GM21723 (cell line): ENCODE results near the gene IGFBP7.
A peak's percentile ranks its signal among the peaks of the same experiment; 100 is the strongest.

Source experiments
- ATAC-seq: cut with Tn5 transposase; IDR thresholded peaks from one replicate; pipeline ENCODE4 v1.9.1; 2021; ENCODE audit warnings: mild to moderate bottlenecking, moderate library complexity; ENCODE audit not compliant: unreplicated experiment

IGFBP7 gene

DNA sequence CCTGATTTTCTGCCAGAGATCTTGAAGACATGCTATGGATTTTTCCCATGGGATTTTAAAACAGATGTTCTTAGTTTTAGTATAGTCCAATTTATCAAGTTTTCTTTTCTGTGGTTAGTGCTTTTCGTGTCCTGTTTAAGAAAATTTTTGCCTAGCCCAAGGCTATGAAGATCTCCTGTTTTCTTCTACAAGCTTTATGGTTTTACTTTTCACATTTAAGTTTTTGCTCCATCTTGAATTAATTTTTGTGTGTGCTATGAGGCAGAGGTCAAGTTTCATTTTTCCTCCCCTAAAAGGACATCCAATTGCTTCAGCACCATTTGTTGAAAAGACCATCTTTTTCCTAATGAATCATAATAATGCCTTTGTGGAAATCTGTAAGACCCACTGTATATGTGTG lies 65.9 kb downstream of the IGFBP7 start:
- ATAC-seq, result no peak

DNA sequence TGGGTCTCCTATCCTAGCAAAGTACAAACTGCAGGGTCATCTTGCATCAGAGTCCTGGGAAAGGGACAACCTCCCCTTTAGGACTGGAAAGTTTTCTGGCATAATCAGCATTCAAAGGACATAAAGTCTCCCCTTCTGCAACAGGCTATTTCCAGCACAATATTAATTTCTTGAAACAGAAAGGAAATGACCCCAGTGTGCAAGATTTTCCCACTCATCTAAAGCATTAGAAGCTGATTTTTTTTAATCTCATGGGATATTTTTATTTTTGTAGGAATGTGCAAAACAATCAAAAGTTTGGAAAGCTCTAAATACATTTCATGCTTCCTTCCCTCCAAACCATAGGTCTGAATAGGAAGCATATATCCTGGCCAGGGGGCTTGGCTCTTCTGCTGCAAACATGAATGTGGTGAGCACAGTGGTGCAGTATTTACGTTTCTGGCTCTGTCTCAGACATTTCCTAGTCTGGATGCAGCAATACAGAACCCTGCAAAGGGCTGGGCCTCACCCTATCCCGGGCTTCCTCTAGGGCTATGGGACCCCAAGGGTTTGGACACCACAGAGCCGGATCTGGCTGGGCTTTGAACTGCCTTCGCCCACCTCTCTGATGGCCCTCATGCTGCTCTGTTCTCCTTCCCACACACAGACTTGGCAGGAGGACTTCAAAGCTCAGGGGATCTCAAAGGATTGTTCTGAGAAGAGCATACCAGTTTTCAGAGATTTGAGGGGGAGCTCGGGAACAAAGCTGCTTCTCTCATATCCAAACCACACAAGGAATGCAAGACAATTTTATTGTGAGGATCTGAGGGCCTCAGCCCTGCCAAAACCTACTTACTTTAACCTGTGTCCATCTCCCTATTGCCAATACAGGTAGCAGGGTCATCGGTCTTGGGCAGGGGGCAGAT lies 66.6 kb downstream of the IGFBP7 start:
- no peak for ATAC-seq

DNA sequence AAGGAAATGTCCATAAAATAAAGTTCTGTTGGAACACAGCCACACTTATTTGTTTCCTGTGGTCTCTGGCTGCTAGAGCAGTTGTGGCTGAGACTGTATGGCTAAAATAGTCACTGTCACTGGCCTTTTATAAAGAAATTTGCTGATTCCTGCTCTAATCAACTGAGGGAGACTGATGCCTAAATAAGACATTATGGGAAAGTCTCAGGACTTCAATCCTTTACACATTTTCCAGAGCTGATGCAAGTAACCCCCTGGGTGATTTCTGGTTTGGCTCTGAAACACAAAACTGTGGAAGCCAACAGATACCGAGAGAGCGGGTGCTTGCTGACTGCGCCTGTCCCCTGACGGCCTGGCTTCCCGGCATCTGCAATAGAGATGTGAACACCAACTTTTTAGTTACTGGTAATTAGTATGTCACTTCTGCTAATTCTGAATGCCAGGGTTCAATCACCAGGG lies 67.4 kb downstream of the IGFBP7 start:
- no peak for ATAC-seq

DNA sequence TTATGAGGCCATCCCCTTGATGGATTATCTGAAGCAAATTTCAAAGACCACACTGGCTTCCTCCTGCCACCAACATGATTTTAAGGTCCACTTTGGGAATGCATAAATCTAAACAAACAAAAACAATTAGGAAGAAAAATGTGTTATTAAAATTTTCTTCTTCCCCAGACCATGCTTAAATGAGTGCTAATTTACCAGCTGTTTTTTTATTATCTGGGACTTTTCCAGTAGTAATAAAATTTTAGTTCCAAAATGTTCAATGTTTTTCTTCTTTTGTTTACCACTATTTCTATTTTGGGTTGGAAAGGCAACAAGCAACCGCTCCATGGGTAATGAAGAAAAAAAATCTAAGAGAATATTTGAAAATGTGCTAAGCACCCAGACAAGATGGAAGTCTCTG lies 69.2 kb downstream of the IGFBP7 start:
- no peak for ATAC-seq

DNA sequence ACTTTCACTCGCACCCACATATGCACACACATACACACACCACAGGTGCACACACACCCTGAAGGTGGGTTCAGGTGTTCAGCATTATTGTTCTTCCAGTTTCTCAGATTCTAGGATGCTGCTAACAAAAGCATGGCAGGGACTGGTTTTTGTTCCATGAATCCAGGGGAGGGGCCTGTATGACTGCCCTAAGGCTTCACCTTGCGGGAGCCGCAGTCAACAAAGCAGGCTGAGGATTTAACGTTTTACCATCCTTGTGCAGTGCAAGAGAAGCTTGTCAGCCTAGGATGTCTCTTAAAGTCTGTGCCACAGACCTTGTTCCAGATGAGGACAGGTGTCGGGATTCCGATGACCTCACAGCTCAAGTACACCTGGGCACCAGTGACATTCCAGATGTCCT lies 69.7 kb downstream of the IGFBP7 start:
- no peak for ATAC-seq

DNA sequence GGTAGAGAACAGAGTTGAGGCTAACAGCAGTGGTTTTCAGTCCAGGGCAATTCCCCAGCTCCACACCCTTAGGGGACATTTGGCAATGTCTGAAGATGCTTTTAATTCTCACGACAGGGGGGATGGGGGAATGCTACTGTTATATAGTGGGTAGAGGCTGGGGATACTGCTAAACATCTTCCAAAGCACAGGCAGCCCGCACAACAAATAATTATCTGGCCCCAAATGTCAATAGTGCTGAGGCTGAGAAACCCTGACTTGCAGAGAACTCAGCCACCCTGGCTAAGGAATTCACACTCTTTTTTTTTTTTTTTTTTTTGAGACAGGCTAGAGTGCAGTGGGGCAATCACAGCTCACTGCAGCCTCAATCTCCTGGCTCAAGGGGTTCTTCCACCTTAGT lies 70.8 kb downstream of the IGFBP7 start:
- ATAC-seq, result no peak

DNA sequence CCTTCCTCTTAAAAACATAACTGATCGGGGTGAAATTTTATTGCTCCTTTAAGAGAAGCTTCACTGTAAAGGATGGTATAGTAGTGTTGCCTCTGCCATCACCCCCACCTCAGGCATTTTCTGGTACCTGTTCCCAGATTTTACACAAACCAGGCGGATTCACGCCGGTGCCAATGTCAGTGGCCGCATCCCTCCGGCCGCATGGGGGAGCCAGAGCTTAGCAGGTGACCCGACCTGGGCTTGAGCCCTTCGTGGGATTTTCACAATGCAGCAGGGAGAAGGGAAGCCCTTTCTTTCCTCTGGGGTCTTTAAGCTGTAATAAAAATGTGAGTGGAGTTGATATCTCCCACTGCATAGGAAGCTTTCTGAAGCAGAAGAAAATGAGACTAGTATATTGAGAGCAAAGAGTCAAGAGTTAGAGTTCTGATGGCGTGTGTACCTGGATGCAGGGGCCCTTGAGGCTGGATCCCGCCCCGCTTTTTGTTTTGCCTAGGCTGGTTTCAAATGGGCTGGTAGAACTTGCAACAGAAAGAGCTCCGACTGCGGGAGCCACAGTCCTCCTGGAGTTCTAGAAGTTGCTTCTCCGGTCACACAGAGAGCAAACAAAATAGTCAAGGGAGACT lies 72.1 kb downstream of the IGFBP7 start:
- peak; percentile 48 for ATAC-seq

DNA sequence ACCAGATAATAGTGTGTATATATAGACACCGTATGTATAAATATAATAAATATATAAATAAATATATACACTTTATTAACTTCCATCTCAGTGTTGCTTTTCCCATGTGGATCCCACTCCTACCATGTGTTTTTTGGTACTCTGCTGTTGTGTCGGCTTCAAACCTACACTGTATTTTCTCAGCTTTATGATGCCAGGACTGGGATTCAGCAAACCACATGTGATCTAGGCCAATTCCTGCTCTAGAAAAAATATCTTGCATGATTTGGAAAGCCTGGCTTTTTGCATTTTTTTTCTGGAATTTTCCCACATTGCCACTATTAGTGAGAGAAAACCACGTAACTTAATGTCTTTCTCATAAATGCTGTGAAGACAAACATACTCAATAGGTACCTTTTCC lies 75.7 kb downstream of the IGFBP7 start:
- no peak for ATAC-seq

DNA sequence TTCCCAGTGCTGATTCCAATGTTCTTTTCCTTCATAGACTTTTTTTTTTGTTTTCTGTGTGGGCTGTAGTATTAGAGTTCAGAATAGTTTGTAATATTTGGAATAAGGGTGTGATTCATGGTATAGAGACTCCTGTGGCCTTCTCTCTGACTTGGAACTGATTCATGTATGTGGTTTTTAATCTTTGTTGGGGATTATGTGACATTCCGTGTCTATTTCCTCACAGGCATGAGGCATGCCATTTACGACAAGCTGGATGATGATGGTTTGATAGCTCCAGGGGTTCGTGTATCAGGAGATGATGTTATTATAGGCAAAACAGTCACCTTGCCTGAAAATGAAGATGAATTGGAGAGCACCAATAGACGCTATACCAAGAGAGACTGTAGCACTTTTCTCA lies 87.1 kb downstream of the IGFBP7 start:
- no peak for ATAC-seq

DNA sequence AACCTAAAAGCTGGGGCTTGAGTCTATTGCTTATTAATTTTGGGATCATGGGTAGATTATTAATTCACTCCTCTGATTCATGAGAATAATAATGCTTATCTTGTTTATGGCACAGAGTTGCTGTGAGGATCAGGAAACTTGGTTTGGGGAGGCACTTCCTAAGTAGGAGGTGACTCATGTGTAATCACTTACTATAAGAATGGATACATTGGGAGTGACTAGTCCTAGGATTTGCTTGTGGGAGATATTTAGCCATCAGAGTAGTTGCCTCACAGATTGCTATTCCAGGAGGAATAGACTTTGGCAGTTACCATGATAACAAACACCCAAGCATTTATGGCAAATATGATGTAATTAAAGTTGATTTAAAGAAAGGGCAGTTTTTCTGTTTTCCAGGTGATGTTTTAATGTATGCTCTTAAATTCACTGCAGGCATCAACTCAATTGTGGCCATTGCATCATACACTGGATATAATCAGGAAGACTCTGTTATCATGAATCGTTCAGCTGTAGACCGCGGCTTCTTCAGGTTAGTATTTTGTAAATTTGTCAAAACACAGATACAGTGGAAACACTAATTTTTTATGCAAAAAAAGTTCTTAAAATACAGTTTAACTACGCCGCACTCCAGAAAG lies 89.6 kb downstream of the IGFBP7 start:
- no peak for ATAC-seq

DNA sequence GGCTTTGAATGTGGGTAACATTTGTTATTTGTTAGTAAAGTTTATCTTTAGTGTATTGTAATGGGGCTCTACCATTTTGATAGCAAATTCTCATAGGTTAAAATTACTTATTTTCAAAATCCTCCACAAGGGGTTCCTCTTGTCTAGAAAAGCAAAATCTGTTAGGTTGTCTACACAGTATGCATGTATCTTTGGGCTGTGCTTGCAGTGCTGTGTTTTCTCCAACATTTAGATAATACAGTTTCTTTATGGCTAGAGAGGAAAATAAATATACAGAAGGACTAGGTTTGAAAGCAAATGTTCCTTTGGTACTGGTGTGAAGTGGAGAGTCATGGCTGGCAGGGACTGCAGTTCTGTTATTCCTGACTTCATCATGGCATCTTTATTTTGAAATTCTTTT lies 91.2 kb downstream of the IGFBP7 start:
- ATAC-seq, result no peak

DNA sequence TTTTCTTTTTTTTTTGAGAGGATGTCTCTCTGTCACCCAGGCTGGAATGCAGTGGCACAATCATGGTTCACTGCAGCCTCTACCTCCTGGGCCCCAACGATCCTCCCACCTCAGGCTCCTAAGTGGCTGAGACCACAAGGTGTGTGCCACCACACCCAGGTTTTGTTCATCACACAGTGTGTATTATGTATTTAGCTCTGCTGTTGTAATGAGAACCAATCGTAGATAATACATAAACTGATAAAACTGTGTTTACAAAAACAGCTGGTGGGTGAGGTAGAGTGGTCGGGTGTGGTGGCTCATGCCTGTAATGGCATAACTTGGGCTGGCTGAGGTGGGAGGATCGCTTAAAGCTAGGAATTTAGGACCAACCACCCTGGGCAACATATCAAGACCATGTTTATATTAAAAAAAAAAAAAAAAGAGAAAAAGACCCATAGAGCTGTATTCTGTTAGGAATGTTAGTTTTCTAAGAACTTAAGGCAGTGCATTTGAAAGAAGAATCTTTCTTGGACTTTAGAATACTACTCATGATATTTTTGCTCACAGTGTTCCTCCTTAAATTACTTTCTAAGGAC lies 96.6 kb downstream of the IGFBP7 start:
- no peak for ATAC-seq

DNA sequence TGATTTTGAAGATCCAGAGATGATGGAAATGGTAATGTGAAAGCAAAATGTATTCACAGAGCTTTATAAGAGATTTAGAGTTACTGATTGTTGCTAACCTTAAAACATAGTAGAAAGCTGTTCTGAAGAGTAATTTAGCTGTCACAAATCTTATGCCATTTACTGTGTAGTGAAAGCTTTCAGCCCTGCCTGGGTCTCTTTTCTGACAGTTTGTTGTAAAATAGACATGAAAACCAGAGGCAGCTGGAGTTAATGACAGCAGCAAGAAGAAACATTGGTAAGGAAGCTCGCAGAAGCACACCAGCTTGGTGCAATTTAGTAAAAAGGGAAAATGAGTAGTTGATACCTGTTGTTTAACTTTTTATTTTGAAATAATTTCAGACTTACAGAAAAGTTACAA lies 110.4 kb downstream of the IGFBP7 start:
- ATAC-seq, result no peak

DNA sequence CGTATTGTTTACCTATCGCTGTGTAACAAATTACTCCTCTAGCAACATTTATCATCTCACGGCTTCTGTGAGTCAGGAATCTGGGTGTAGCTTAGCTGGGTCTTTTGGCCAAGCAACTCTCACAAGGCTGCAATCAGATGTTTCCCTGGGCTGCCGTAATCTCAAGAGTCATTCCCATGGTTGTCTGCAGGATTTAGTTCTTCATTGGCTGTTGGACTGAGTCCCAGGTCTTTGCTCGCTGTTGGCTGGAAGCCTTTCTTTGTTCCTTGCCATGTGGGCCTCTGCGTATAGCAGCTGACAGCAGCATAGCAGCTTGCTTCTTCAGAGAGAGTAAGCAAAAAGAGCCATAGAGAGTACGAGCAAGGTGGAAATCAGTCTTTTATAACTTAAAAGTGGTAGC lies 114.7 kb downstream of the IGFBP7 start:
- ATAC-seq, result no peak

DNA sequence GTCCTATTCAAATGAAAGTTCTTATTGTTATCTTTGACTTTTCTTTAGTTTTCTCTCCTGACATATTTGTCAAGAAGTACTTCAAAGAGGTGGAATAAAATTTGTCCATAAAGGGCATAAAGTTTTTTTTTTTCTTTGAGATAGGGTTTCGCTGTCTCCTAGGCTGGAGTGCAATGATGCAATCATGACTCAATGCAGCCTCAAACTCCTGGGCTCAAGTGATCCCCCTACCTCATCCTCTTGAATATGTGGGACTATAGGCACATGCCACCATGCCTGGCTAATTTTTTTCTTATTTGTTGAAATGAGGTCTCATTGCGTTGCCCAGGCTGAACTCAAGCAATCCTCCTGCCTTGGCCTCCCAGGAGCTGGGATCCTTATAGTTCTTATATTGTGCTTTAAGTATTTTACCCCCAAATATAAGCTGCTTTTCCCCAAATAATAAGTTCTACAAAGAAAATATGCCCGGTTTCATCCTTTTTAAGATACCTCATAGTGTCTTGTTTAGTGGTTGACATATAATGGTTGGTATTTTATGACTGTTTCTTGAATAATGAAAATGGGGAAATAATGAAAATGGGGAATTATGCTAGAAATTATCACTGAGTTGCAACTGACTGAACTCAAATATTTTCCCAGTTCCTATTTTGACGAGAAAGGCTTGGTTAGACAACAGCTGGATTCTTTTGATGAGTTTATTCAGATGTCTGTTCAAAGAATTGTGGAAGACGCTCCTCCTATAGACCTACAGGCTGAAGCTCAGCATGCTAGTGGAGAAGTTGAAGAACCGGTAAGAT lies 119.9 kb downstream of the IGFBP7 start:
- no peak for ATAC-seq

DNA sequence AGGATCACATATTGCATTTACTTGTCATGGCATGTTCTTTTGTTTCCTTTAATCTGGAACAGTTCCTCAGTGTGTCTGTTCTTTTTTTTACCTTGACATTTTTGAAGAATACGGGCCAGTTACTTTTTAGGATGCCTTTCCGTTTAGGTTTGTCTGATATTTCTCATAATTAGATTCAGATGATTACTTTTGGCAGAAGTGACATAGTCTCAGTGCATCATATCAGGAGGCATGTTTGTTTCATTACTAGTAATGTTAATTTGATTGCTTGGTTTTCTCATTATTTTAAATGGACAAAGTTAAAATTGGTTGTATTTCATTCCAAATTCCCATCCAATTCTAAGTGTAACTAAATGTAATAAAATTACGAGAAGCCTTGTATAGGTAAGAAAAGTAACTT lies 123.2 kb downstream of the IGFBP7 start:
- ATAC-seq, result no peak

DNA sequence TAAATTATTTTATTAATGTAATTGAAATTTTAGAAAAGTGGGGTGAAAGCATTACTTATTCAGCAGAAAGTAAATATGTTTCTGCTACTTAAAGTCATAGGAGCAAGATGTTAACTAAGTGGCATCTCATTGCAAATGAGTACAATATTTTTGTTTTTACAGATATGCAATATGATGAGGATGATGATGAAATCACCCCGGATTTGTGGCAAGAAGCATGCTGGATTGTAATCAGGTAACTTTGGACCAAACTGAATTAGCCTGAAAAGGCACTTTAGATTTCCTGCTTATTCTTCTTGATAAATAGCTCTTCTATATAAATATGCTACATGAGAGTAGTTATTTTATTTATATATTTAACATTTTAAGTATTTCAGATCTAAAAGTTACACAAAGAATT lies 124.0 kb downstream of the IGFBP7 start:
- ATAC-seq, result no peak

DNA sequence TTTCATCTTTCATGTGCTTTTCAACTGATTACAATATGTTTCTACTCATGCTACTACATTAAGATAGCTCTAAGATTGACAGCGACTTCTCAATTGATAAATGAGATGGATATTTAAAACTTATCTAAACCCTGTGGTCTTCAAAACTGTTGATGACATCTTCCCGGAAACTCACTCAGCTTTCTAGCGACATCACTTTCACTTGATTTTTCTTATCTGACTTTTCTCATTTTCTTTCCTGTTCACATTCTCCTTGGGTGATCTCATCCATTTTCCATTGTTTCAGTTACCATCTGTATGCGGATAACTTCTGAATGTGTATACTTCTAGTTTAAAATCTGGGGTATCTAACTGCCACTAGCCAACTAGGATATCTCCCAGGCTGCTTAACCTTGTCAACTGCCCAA lies 128.4 kb downstream of the IGFBP7 start:
- no peak for ATAC-seq
